GM18907 (cell line): ENCODE data around the gene FKBP1A.

Experiments used
- ATAC-seq: cut with Tn5 transposase; IDR thresholded peaks from one replicate; pipeline ENCODE4 v1.9.1; 2021; ENCODE audit warnings: mild to moderate bottlenecking, moderate library complexity; ENCODE audit not compliant: unreplicated experiment

FKBP1A gene

DNA sequence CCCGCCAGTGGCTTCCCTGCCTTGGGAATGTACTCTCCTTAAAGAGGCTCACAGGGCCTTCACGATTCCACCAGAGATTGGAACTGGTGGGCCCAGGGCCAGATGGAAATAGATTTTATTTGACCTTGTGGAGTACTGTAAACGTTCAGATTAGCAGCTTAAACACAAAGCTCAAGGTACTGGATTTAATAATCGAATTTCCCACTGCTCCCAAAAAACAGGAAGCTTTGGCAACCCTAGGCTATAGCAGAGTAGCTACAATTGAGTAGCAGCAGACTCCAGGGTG, 71.3 kb downstream of the FKBP1A start:
- no peak for ATAC-seq

DNA sequence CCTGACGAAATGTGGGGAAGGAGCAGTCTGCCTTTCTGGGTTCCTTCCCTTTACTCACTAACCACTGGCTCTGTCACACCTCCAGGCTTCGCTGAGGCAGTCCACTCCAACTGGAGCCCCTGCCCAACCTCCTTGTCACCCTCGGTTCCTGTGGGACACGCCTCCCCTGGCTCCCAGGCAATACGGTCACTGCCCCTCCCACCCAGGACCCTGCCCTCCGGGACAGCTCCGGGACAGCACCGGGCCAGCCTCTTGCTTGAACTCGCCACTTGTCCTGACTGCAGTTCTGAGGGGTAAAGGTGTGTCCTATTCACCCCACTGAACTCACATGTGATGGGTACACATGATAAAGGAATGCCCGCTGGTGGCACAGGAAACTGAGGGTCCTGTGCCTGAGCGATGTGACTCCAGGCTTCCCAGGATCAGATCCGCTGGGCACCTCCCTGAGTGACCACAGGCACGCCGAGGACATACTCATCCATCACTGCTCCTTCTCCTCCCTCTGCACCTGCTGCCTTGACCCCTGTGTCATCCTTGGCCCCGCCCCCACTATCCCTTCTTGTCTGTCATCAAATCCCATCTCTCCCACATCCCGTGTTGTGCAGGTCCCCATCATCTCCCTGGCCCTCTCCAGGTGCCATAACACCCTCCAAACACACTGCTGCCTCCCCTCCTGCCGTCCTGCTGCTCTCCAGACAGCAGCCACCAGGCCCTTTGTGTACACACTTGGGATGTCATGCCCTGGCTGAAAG, 71.8 kb downstream of the FKBP1A start:
- no peak for ATAC-seq

DNA sequence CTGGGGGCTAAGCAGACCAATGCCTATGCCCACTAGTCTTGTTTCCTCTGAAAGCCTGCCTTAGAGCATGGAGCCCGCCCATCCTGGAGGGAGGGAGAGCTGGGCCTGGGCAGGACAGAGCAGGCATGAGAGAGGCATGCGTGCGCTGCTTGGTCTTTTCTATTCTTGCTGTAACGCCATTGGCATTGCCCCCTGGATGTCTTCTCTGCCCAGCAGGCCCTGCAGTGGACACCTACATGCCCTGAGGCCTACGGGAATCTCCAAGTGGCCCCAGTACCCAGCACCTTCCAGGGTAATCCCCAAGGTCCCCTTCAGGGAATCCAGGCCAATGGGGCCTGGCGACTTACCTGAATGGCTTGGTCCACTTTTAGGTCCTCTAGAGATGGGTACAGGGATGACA, 72.8 kb downstream of the FKBP1A start:
- no peak for ATAC-seq

DNA sequence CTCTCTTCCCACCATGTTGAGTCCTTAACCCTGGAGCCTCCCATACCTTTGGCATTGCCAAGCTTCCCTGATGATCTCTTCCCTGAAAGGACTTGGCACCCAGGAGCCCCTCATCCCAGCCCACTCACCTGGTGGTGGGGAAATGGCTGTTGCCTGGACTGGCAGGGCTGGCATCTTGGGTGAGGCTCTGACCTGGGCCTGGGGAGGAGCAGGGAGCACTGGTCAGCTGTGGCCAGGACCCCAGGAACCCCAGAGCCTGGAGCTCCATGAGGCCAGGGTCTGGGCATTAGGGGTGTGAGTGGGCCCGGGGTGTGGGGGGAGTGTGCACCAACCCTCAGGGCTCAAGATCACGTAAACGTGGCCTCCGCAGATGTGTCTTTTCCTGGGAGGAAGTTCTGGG, 73.4 kb downstream of the FKBP1A start:
- no peak for ATAC-seq

GRCh38 chr20:1319051-1319450, 73.8 kb downstream of the FKBP1A start:
- no peak for ATAC-seq
